Measurements from ENCODE around the gene AKAP9.
"Not testable (repeated sequence)": the region's sequence is repeated elsewhere in the genome, so short reads cannot be mapped to it uniquely, and the experiment has no call there.

Gene AKAP9

DNA sequence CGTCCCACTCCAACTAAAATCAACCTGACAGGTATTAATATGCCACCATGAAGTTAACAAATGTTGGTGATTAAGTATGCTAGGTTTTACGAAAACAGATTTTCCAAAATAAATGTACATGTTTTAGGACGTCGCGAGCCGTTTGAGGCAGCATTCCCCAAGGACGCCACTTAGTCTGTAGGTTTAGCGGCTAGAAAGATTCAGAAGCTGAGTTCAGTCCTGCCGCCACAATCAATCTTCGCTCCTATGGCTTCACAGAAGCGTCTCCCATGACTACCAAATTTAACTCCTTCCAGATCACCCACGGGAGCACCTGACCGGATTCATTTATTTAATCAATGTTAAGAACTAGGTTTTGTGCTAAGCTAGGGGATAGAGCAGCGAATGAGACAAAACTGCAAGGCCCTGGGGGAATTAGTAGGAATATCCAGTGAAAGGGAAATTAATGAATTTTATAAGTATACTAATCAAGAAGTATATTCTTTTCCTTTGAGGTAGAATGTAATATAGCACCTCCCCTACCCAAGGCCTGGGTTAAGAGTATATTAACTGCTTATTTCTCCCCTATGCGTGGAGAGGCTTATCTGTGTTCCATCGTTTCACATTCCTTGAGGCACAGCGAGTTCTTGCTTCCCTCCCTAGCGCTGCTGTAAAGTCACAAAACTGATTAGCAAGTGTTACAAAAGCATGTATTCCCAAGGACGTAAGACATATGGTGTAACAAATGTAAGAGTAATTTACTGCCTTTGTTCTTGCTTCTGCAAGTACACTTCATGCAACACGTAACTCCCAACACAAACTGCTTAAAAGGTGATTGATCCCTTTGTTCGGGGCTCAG, 194.6 kb downstream of the AKAP9 start:
- Histone ChIP-seq H3K27ac (ENCODE audit: low read depth, low read length) (peak overlapping the region; percentile 98), H3K9ac (ENCODE audit: low read length) (peak overlapping the region; percentile 94), H3K27me3 (ENCODE audit: control insufficient read depth in 1 of 2, insufficient read depth in 2 of 2, low read length in 2 of 2) (no peaks in the 10 kb centered on the region), H3K4me1 (ENCODE audit: insufficient read depth, low read length) (peaks cover 19% of the 10 kb centered on the region), H3K4me3 (ENCODE audit: low read depth in 1 of 2, low read length in 2 of 2) (peak overlapping the region; percentile 88 to 98), H3K9me3 (ENCODE audit: low read length) (no peaks in the 10 kb centered on the region), H3K36me3 (ENCODE audit: insufficient read depth, low read length) (no peaks in the 10 kb centered on the region)

GRCh38 chr7:92137557-92137956, 196.9 kb downstream of the AKAP9 start:
- no peaks in the 10 kb centered on the region for H3K9me3 ChIP-seq (ENCODE audit: low read length)
- no peaks in the 10 kb centered on the region for H3K27me3 ChIP-seq (ENCODE audit: control insufficient read depth in 1 of 2, insufficient read depth in 2 of 2, low read length in 2 of 2)
- H3K36me3 ChIP-seq (ENCODE audit: insufficient read depth, low read length): no peaks in the 10 kb centered on the region
- no peak overlapping the region for H3K27ac ChIP-seq (ENCODE audit: low read depth, low read length)
- H3K4me3 ChIP-seq (ENCODE audit: low read depth in 1 of 2, low read length in 2 of 2): no peak overlapping the region
- H3K4me1 ChIP-seq (ENCODE audit: insufficient read depth, low read length): peaks cover 13% of the 10 kb centered on the region
- no peak overlapping the region for H3K9ac ChIP-seq (ENCODE audit: low read length)

GRCh38 chr7:92141161-92141560, 200.5 kb downstream of the AKAP9 start:
- Histone ChIP-seq H3K9ac (ENCODE audit: low read length) (no peak overlapping the region), H3K27ac (ENCODE audit: low read depth, low read length) (no peak overlapping the region), H3K9me3 (ENCODE audit: low read length) (no peaks in the 10 kb centered on the region), H3K4me1 (ENCODE audit: insufficient read depth, low read length) (no peaks in the 10 kb centered on the region), H3K27me3 (ENCODE audit: control insufficient read depth in 1 of 2, insufficient read depth in 2 of 2, low read length in 2 of 2) (no peaks in the 10 kb centered on the region), H3K4me3 (ENCODE audit: low read depth in 1 of 2, low read length in 2 of 2) (no peak overlapping the region), H3K36me3 (ENCODE audit: insufficient read depth, low read length) (no peaks in the 10 kb centered on the region)

DNA sequence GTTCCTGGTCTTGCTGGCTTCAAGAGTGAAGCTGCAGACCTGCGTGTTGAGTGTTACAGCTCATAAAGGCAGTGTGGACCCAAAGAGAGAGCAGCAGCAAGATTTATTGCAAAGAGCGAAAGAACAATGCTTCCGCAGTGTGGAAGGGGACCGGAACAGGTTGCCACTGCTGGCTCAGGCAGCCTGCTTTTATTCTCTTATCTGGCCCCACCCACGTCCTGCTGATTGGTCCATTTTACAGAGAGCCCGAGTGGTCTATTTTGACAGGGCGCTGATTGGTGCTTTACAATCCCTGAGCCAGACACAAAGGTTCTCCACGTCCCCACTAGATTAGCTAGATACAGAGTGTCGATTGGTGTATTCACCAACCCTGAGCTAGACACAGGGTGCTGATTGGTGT, 202.1 kb downstream of the AKAP9 start:
- H3K4me3 ChIP-seq (ENCODE audit: low read depth in 1 of 2, low read length in 2 of 2); H3K36me3 ChIP-seq (ENCODE audit: insufficient read depth, low read length); H3K9me3 ChIP-seq (ENCODE audit: low read length); H3K9ac ChIP-seq (ENCODE audit: low read length); H3K4me1 ChIP-seq (ENCODE audit: insufficient read depth, low read length); H3K27me3 ChIP-seq (ENCODE audit: control insufficient read depth in 1 of 2, insufficient read depth in 2 of 2, low read length in 2 of 2); H3K27ac ChIP-seq (ENCODE audit: low read depth, low read length): not testable (repeated sequence)

GRCh38 chr7:92143192-92143880, 202.7 kb downstream of the AKAP9 start:
- not testable (repeated sequence) for H3K9ac ChIP-seq (ENCODE audit: low read length); H3K27me3 ChIP-seq (ENCODE audit: control insufficient read depth in 1 of 2, insufficient read depth in 2 of 2, low read length in 2 of 2); H3K9me3 ChIP-seq (ENCODE audit: low read length); H3K4me1 ChIP-seq (ENCODE audit: insufficient read depth, low read length); H3K4me3 ChIP-seq (ENCODE audit: low read depth in 1 of 2, low read length in 2 of 2); H3K36me3 ChIP-seq (ENCODE audit: insufficient read depth, low read length); H3K27ac ChIP-seq (ENCODE audit: low read depth, low read length)

DNA sequence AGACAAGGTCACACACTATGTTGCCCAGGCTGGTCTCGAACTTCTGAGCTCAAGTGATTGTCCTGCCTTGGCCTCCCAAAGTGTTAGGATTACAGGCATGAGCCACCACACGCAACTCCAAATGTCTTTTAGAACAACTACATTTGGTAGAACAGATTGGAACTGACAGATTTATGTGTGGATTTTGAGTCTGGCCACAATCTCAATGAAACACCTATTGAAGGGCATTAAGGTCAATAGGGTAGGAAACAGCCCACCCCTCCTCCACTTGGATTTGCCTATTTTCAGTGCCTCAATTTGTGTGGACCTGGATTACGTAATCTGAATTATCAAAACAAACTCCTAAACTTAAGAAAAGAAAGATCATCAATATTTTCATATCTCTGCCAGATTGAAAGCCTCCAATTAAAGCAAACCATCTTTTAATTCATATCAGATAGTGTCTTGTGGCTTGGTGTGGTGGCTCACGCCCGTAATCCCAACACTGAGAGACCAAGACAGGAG, 209.1 kb downstream of the AKAP9 start:
- Histone ChIP-seq H3K36me3 (ENCODE audit: insufficient read depth, low read length) (no peaks in the 10 kb centered on the region), H3K27me3 (ENCODE audit: control insufficient read depth in 1 of 2, insufficient read depth in 2 of 2, low read length in 2 of 2) (no peaks in the 10 kb centered on the region), H3K9me3 (ENCODE audit: low read length) (no peaks in the 10 kb centered on the region), H3K4me1 (ENCODE audit: insufficient read depth, low read length) (no peaks in the 10 kb centered on the region), H3K27ac (ENCODE audit: low read depth, low read length) (no peak overlapping the region), H3K4me3 (ENCODE audit: low read depth in 1 of 2, low read length in 2 of 2) (no peak overlapping the region), H3K9ac (ENCODE audit: low read length) (no peak overlapping the region)

DNA sequence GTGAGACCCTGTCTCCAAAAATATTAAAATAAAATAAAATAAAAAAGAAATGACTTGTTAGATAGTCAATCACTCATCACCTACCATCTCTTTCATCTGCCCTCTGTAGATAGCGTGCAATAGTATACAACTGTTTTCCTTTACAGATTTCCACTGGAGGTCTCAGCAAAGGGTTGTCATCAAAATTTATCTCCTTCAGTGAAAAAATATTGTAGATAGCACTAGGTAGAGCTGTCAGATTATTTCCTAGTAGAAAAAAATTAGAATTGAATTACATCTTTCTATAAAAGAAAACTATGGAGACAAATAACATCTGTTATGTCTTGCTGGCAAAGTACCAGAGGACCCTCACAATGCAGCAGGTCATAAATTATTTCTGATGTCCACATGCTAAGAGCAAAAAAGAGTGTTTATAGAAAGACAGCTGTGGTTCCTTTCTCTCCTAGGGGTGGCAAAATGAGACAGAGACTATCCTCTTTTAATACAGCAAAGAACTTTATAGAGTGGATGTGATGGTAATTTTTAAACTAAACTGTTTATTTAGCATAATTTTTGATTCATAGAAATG, 209.9 kb downstream of the AKAP9 start:
- no peaks in the 10 kb centered on the region for H3K9me3 ChIP-seq (ENCODE audit: low read length)
- no peaks in the 10 kb centered on the region for H3K36me3 ChIP-seq (ENCODE audit: insufficient read depth, low read length)
- H3K4me1 ChIP-seq (ENCODE audit: insufficient read depth, low read length): no peaks in the 10 kb centered on the region
- no peak overlapping the region for H3K4me3 ChIP-seq (ENCODE audit: low read depth in 1 of 2, low read length in 2 of 2)
- H3K27ac ChIP-seq (ENCODE audit: low read depth, low read length): no peak overlapping the region
- no peaks in the 10 kb centered on the region for H3K27me3 ChIP-seq (ENCODE audit: control insufficient read depth in 1 of 2, insufficient read depth in 2 of 2, low read length in 2 of 2)
- no peak overlapping the region for H3K9ac ChIP-seq (ENCODE audit: low read length)

DNA sequence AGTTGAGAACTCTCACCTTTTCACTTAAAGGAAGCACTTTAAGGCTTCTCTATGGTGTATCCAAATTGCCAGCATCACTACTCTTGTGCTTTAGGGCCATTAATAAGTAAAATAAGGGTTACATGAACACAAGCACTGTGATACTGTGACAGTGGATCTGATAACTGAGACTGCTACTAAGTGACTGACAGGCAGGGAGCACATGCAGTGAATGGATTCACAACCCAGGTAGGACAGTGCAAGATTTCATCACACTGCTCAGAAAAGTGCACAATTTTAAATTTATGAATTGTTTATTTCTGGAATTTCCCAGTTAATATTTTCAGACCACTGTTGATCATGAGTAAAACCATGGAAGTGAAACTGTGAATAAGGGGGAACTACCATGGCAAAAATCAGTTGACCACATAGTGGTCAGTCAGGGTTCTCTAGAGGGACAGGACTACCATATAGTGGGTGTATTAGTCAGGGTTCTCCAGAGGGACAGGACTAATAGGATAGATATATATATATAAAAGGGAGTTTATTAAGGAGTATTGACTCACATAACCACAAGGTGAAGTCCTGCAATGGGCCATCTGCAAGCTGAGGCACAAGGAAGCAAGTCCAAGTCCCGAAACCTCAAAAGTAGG, 214.6 kb downstream of the AKAP9 start:
- no peaks in the 10 kb centered on the region for H3K27me3 ChIP-seq (ENCODE audit: control insufficient read depth in 1 of 2, insufficient read depth in 2 of 2, low read length in 2 of 2)
- no peak overlapping the region for H3K9ac ChIP-seq (ENCODE audit: low read length)
- H3K27ac ChIP-seq (ENCODE audit: low read depth, low read length): no peak overlapping the region
- H3K4me1 ChIP-seq (ENCODE audit: insufficient read depth, low read length): no peaks in the 10 kb centered on the region
- H3K36me3 ChIP-seq (ENCODE audit: insufficient read depth, low read length): no peaks in the 10 kb centered on the region
- H3K4me3 ChIP-seq (ENCODE audit: low read depth in 1 of 2, low read length in 2 of 2): no peak overlapping the region
- H3K9me3 ChIP-seq (ENCODE audit: low read length): no peaks in the 10 kb centered on the region

GRCh38 chr7:92156990-92157389, 216.3 kb downstream of the AKAP9 start:
- Histone ChIP-seq H3K9me3 (ENCODE audit: low read length) (no peaks in the 10 kb centered on the region), H3K4me1 (ENCODE audit: insufficient read depth, low read length) (no peaks in the 10 kb centered on the region), H3K27me3 (ENCODE audit: control insufficient read depth in 1 of 2, insufficient read depth in 2 of 2, low read length in 2 of 2) (no peaks in the 10 kb centered on the region), H3K9ac (ENCODE audit: low read length) (no peak overlapping the region), H3K36me3 (ENCODE audit: insufficient read depth, low read length) (no peaks in the 10 kb centered on the region), H3K4me3 (ENCODE audit: low read depth in 1 of 2, low read length in 2 of 2) (no peak overlapping the region), H3K27ac (ENCODE audit: low read depth, low read length) (no peak overlapping the region)

DNA sequence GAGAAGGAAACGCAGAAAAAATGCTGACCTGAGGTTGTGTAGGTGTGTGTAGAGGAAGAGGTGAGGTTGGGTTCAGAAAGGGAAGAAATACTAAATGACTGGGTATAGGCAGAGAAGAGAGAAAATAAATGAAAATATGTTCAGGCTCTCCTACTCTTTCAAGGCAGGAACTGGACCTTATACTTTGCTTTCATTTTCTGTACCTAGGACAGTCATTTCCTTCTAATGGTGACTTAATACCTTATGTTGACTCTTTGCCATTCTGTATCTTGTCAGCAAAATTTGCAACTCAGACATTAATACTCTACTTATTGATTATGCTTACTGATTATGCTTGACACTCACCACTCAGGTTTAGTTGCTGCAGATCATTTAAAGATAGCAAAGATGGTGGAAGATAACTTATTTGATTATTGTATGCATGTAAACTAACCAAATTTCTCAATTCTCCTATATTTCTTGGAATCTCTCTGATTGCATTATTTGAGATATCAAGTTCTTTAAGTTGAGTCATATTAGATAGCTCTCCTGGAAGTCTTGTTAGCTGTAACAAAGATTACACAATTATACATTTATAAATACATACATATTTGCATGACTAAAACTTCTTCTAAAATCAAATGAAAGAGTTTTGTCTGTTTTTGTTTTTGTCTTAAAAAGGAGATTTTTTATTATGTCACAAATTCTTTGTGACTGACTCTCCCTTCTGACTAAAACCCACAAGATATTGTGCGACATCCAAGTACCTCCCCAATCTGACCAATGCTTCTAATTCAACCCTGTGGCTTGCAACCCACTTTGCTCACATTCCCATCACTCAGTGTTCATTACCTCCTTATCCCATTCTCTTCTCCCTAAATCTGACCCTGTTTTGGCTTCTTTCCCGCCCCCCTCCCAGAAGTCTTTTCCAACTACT, 218.3 kb downstream of the AKAP9 start:
- H3K27ac ChIP-seq (ENCODE audit: low read depth, low read length): no peak overlapping the region

More for the DNA sequence above, 218.3 kb downstream of the AKAP9 start:
- no peak overlapping the region for H3K9ac ChIP-seq (ENCODE audit: low read length)
- no peaks in the 10 kb centered on the region for H3K27me3 ChIP-seq (ENCODE audit: control insufficient read depth in 1 of 2, insufficient read depth in 2 of 2, low read length in 2 of 2)
- H3K36me3 ChIP-seq (ENCODE audit: insufficient read depth, low read length): no peaks in the 10 kb centered on the region
- H3K4me1 ChIP-seq (ENCODE audit: insufficient read depth, low read length): no peaks in the 10 kb centered on the region
- H3K4me3 ChIP-seq (ENCODE audit: low read depth in 1 of 2, low read length in 2 of 2): no peak overlapping the region
- no peaks in the 10 kb centered on the region for H3K9me3 ChIP-seq (ENCODE audit: low read length)

All from muscle layer of colon (tissue), 2 donors.